Gastroesophageal sphincter (tissue), 4 donors: ENCODE measurements around the gene KRTAP3-2. TPM values are rescaled to one million over a fixed set of nuclear protein-coding genes. Genes with fewer than 3 reads are reported as not detected.

Experiments used
- ATAC-seq: fragments of 150-250 bp; one replicate; pipeline ENCODE4 v1.9.1; 2016; ENCODE audit warnings: mild to moderate bottlenecking, moderate library complexity
- H3K27ac ChIP-seq, 4 donors: fragments of 200-600 bp; sonication (generic) in 3 of 4; 1 replicate in 3 of 4; 2 replicates in 1 of 4; pipeline ENCODE4 v1.5.1; 2016 to 2019
- H3K27me3 ChIP-seq: fragments of 200-600 bp; sonication (generic); one replicate; pipeline ENCODE4 v1.5.1; 2019
- H3K36me3 ChIP-seq, 2 donors: fragments of 200-600 bp; sonication (generic); one replicate each; pipeline ENCODE4 v1.5.1; 2019; ENCODE audit warnings: control low read depth in 1 of 2
- H3K4me1 ChIP-seq, 3 donors: fragments of 200-600 bp; sonication (generic); 1 replicate in 2 of 3; 2 replicates in 1 of 3; pipeline ENCODE4 v1.5.1; 2016 to 2019; ENCODE audit warnings: control low read depth in 2 of 3
- H3K4me3 ChIP-seq, 2 donors: fragments of 200-600 bp; sonication (generic); one replicate each; pipeline ENCODE4 v1.5.1; 2019; ENCODE audit warnings: mild to moderate bottlenecking in 1 of 2, moderate library complexity in 1 of 2
- H3K9me3 ChIP-seq, 3 donors: fragments of 200-600 bp; sonication (generic); one replicate each; pipeline ENCODE4 v1.5.1; 2017 to 2019; ENCODE audit warnings: control low read depth in 2 of 3
- EP300 ChIP-seq: sonication (generic); formaldehyde crosslinking; IDR thresholded peaks from one replicate; pipeline ENCODE4 v1.6.1; 2017; ENCODE audit warnings: antibody characterized with exemption, mild to moderate bottlenecking
- POLR2A ChIP-seq, 2 donors: fragments of 450-650 bp; IDR thresholded peaks; one replicate each; pipeline ENCODE4 v1.6.1; 2017; ENCODE audit warnings: antibody characterized with exemption in 2 of 2, mild to moderate bottlenecking in 2 of 2, moderate library complexity in 1 of 2
- POLR2AphosphoS5 ChIP-seq: sonication (generic); formaldehyde crosslinking; IDR thresholded peaks from one replicate; pipeline ENCODE4 v1.6.1; 2017; ENCODE audit warnings: antibody characterized with exemption
- WGBS, 2 donors: methylation state at CpG; one replicate each; pipeline ENCODE4 v1.1.5; 2018; ENCODE audit warnings: low coverage in 1 of 2; 5-methylcytosine and 5-hydroxymethylcytosine counted together
- total RNA-seq, 4 donors: library from RNA; depleted of rRNA; stranded (reverse); fragments of >200 nt; gene quantifications; one replicate each; pipeline ENCODE4 v1.1.0, GENCODE V29; 2016
- TF ChIP-seq, protein P1 (sequence below), 4 experiments: fragments of 200-600 bp in 2 of 4; fragments of 450-650 bp in 2 of 4; sonication (generic) in 1 of 4; IDR thresholded peaks; one replicate each; pipeline ENCODE4 v1.5.1; 2017 to 2019; ENCODE audit warnings: antibody characterized with exemption in 4 of 4, mild to moderate bottlenecking in 2 of 4, moderate library complexity in 2 of 4

Gene KRTAP3-2
- total RNA-seq, 4 donors from 2014 or later: not detected

GRCh38 chr17:41009301-41009760 is 9.6 kb upstream of the KRTAP3-2 start:
- no peaks in the 10 kb centered on the region for H3K36me3 ChIP-seq
- no peaks in the 10 kb centered on the region for H3K4me1 ChIP-seq
- TF ChIP-seq POLR2A (IDR thresholded peaks at IDR 0.05) (no peak), EP300 (no peak)
- no peak overlapping the region for H3K4me3 ChIP-seq
- H3K27me3 ChIP-seq: no peaks in the 10 kb centered on the region
- ATAC-seq: no peak
- 36 to 50% methylated on average over 3 to 4 of the region's 4 CpGs for WGBS, 2 donors
- no peaks in the 10 kb centered on the region for H3K9me3 ChIP-seq
- H3K27ac ChIP-seq: no peak overlapping the region

DNA sequence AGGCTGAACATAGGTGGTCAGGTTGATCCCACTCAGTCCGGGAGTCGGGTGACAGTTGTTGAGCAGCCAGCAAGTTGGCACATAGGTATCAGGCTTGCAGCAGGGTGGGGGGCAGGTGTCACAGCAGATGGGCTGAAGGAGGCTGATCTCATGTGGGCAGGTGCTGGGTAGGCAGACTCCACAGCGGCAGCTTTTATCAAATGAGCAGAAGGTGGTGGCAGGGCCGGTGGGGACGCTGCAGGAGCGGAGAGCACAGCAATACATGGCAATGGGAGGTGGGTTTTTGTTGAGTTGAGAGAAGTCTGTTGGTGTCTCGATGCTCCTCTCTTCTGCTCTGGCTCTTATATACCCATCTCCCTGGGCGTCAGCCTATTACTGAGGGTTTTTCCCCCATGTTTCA is 9.1 kb upstream of the KRTAP3-2 start, which contains the start of gene KRTAP3-1:
KRTAP3-1 (minus strand) TSS at position 318 of the 400 bp plus-strand sequence; CDS start at position 264, 54 bp downstream.
- Histone ChIP-seq H3K36me3 (no peaks in the 10 kb centered on the region), H3K4me3 (no peak within 1 kb of the TSS), H3K27me3 (no peaks in the 10 kb centered on the region), H3K27ac (no peak within 1 kb of the TSS), H3K4me1 (no peaks in the 10 kb centered on the region), H3K9me3 (no peaks in the 10 kb centered on the region)
- no peak for TF ChIP-seq POLR2A (IDR thresholded peaks at IDR 0.05)
- ATAC-seq: no peak
- WGBS, 2 donors: 81 to 87% methylated on average over 3 to 7 of the region's 8 CpGs

DNA sequence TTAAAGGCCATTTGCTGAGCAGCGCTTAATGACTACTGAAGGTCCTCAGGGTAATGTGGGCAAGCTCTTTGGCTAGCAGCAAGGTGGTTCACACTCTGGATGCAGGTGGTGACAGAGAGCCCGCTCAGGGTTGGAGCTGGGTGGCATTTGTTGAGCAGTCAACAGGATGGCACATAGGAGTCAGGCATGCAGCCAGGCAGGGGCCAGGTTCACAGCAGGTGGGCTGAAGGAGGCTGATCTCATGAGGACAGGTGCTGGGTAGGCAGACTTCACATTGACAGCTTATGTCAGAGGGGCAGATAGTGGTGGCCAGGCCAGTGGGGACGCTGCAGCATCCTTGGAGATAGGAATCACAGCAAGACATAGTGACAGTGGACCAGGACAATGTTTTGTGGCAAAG is 4.7 kb upstream of the KRTAP3-2 start:
- Histone ChIP-seq H3K27me3 (peaks cover 10% of the 10 kb centered on the region), H3K4me3 (no peak overlapping the region), H3K36me3 (no peaks in the 10 kb centered on the region), H3K9me3 (no peaks in the 10 kb centered on the region), H3K27ac (no peak overlapping the region), H3K4me1 (no peaks in the 10 kb centered on the region)
- 85 to 93% methylated on average over 2 to 3 of the region's 3 CpGs for WGBS, 2 donors
- no peak for ATAC-seq
- TF ChIP-seq POLR2AphosphoS5 (no peak), POLR2A (IDR thresholded peaks at IDR 0.05) (no peak)
- TF ChIP-seq, protein P1, sequence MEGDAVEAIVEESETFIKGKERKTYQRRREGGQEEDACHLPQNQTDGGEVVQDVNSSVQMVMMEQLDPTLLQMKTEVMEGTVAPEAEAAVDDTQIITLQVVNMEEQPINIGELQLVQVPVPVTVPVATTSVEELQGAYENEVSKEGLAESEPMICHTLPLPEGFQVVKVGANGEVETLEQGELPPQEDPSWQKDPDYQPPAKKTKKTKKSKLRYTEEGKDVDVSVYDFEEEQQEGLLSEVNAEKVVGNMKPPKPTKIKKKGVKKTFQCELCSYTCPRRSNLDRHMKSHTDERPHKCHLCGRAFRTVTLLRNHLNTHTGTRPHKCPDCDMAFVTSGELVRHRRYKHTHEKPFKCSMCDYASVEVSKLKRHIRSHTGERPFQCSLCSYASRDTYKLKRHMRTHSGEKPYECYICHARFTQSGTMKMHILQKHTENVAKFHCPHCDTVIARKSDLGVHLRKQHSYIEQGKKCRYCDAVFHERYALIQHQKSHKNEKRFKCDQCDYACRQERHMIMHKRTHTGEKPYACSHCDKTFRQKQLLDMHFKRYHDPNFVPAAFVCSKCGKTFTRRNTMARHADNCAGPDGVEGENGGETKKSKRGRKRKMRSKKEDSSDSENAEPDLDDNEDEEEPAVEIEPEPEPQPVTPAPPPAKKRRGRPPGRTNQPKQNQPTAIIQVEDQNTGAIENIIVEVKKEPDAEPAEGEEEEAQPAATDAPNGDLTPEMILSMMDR (IDR thresholded peaks at IDR 0.05): no peak

- no peak overlapping the region for H3K27ac ChIP-seq
- H3K36me3 ChIP-seq: no peaks in the 10 kb centered on the region
- peaks cover 15% of the 10 kb centered on the region for H3K27me3 ChIP-seq
- TF ChIP-seq, protein P1 (IDR thresholded peaks at IDR 0.05): no peak
- TF ChIP-seq POLR2AphosphoS5 (no peak), EP300 (no peak), POLR2A (IDR thresholded peaks at IDR 0.05) (no peak)
- 30 to 49% methylated on average over 4 of the region's 4 CpGs for WGBS, 2 donors
- no peak for ATAC-seq
- no peaks in the 10 kb centered on the region for H3K9me3 ChIP-seq
- no peak overlapping the region for H3K4me3 ChIP-seq
- no peaks in the 10 kb centered on the region for H3K4me1 ChIP-seq
These were observed 4.2 kb upstream of the KRTAP3-2 start for GRCh38 chr17:41003926-41004325.

- Histone ChIP-seq H3K4me3 (no peak overlapping the region), H3K27ac (no peak overlapping the region), H3K36me3 (no peaks in the 10 kb centered on the region), H3K4me1 (no peaks in the 10 kb centered on the region), H3K9me3 (no peaks in the 10 kb centered on the region), H3K27me3 (peaks cover 16% of the 10 kb centered on the region)
- 50 to 68% methylated on average over 5 of the region's 5 CpGs for WGBS, 2 donors
- ATAC-seq: no peak
- no peak for TF ChIP-seq POLR2AphosphoS5
- TF ChIP-seq EP300: no peak
- TF ChIP-seq, protein P1 (IDR thresholded peaks at IDR 0.05): no peak
- no peak for TF ChIP-seq POLR2A (IDR thresholded peaks at IDR 0.05)
These were observed 3.1 kb upstream of the KRTAP3-2 start for GRCh38 chr17:41002814-41003213.

DNA sequence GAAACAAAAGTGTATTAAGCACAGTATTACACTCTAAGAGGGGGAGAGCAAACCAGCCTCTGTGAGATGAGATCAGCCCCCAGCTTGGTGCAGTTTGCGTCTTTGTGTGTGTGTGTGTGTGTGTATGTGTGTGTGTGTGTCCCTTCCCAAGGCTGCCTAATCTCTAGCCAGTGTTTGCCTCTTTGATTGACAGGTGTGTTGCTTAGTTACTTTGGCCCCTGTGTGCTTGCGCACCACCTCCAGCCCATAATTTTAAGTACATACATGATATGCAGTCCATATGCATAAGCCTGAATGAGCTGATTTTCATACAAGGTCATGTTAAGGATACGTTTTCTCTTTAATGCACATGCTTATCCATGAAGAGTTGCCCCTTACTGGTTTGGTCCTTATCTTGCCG is 2.1 kb upstream of the KRTAP3-2 start:
- TF ChIP-seq EP300 (no peak), POLR2AphosphoS5 (no peak), POLR2A (IDR thresholded peaks at IDR 0.05) (no peak)
- TF ChIP-seq, protein P1 (IDR thresholded peaks at IDR 0.05): no peak
- Histone ChIP-seq H3K27me3 (peaks cover 27% of the 10 kb centered on the region), H3K4me3 (no peak overlapping the region), H3K9me3 (no peaks in the 10 kb centered on the region), H3K36me3 (no peaks in the 10 kb centered on the region), H3K27ac (no peak overlapping the region), H3K4me1 (no peaks in the 10 kb centered on the region)
- ATAC-seq: no peak
- WGBS, 2 donors: 43 to 80% methylated on average over 1 to 2 of the region's 4 CpGs
